OCI-LY3 (cell line): ENCODE results near the gene IP6K1.
"Not testable (repeated sequence)": the region's sequence is repeated elsewhere in the genome, so short reads cannot be mapped to it uniquely, and the experiment has no call there.

ENCODE experiments used
- H2AFZ ChIP-seq: fragments of 200-600, 300-600 bp; shearing (Covaris generic); 2 replicates; pipeline ENCODE4 v1.6.0; 2014; ENCODE audit warnings: antibody characterized with exemption, low read depth, low read length
- H3K27ac ChIP-seq: fragments of 200-600, 300-600 bp; sonication (generic); 2 replicates; pipeline ENCODE4 v1.5.1; 2014; ENCODE audit warnings: mild to moderate bottlenecking, low read length, moderate library complexity, mixed read lengths
- H3K27me3 ChIP-seq: fragments of 200-600, 300-600 bp; sonication (generic); 2 replicates; pipeline ENCODE4 v1.6.1; 2014; ENCODE audit warnings: low read depth, low read length, mixed read lengths
- H3K36me3 ChIP-seq: fragments of 200-600, 300-600 bp; sonication (generic); replicated peaks from 2 replicates; pipeline ENCODE3; 2014; ENCODE audit warnings: low read depth, low read length, mixed read lengths
- H3K4me1 ChIP-seq: fragments of 300-600, 200-600 bp; sonication (generic); 2 replicates; pipeline ENCODE4 v1.6.1; 2014; ENCODE audit warnings: low read length, mixed read lengths
- H3K4me2 ChIP-seq: fragments of 200-600, 300-600 bp; sonication (generic); 2 replicates; pipeline ENCODE4 v1.6.1; 2014; ENCODE audit warnings: low read length, mixed read lengths
- H3K4me3 ChIP-seq: fragments of 300-600, 200-600 bp; sonication (generic); 2 replicates; pipeline ENCODE4 v1.5.1; 2014; ENCODE audit warnings: antibody characterized with exemption, mild to moderate bottlenecking, low read length, moderate library complexity
- H3K79me2 ChIP-seq: fragments of 300-600, 200-600 bp; shearing (Covaris generic); 2 replicates; pipeline ENCODE4 v1.6.1; 2014; ENCODE audit warnings: mild to moderate bottlenecking, low read length, mixed read lengths
- H3K9ac ChIP-seq: fragments of 300-600, 200-600 bp; shearing (Covaris generic); 2 replicates; pipeline ENCODE4 v1.6.0; 2014; ENCODE audit warnings: mild to moderate bottlenecking, low read length, moderate library complexity
- H3K9me3 ChIP-seq: fragments of 200-600, 300-600 bp; shearing (Covaris generic); 2 replicates; pipeline ENCODE4 v1.6.1; 2014; ENCODE audit warnings: low read length, mixed read lengths; ENCODE audit not compliant: insufficient read depth
- H4K20me1 ChIP-seq: fragments of 200-600, 300-600 bp; sonication (generic); 2 replicates; pipeline ENCODE4 v1.6.1; 2016; ENCODE audit warnings: low read length, mixed read lengths; ENCODE audit not compliant: insufficient read depth
- EZH2phosphoT487 ChIP-seq: fragments of 200-600 bp; shearing (Covaris generic); IDR thresholded peaks from 2 replicates; pipeline ENCODE4 v1.6.1; 2018; ENCODE audit warnings: antibody characterized with exemption, mixed run types, low read depth
- TF ChIP-seq, protein P1 (sequence below): fragments of 200-600, 300-600 bp; sonication (generic); IDR thresholded peaks from 2 replicates; pipeline ENCODE4 v1.5.1; 2014; ENCODE audit warnings: antibody characterized with exemption, low read length, low read depth

IP6K1 gene

DNA sequence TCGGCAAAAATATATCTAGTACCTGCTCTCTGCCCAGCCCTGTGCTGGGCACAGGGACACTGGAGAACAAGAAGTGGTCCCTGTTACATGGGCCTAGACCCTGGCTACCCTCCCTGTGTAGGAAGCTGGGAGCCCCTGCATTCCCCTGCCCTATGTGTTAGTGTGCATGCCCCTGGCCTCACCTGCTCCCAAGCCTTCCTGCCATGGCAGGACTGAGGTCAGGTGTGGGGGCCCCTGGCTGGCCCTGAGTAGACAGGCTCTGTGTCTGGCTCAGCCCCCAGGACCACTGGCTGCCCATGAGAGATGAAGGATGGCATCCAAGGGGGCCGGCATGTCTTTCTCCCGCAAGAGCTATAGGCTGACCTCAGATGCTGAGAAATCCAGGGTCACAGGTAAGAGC is 95.5 kb downstream of the IP6K1 start:
- not testable (repeated sequence) for H3K27me3 ChIP-seq, H4K20me1 ChIP-seq, H3K4me2 ChIP-seq, H3K36me3 ChIP-seq, H3K27ac ChIP-seq, H2AFZ ChIP-seq, H3K4me3 ChIP-seq, H3K4me1 ChIP-seq, H3K9me3 ChIP-seq, H3K9ac ChIP-seq
- peaks cover 16% of the 10 kb centered on the region for H3K79me2 ChIP-seq

DNA sequence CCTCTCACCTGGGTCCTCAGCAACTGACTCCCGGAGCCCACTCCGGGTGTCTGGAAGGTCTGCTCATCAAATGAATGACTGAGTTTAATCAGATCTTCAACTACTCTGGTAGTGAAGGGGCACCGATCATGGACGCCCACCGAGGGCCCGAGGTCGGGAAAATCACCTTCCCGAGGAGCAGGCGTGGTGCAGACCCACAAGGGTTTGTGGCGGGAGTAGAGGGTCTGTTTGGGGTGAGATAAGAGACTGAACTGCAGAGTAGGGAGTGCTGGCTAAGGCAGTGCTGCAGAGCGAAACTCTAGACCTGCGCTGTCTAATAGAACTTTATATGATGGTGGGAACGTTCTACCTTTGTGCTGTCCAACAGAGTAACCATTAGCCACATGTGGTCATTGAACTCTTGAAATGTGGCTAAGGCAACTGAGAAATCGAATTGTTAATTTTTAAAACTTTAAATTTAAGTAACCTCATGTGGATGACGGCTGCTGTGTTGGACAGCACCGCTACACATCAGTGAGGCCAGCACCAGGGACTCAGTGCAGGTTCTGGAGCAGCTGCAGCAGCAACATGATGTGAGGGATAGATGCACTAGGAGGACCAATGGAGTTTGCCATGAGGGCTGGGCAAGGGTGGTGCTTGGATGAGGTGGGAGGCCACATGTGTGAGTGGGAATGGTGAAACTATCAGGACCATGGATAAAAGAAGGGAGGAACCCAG is 96.3 kb downstream of the IP6K1 start:
- not testable (repeated sequence) for H3K4me1 ChIP-seq, H3K27ac ChIP-seq, H3K36me3 ChIP-seq, H4K20me1 ChIP-seq, H3K27me3 ChIP-seq, H3K9me3 ChIP-seq
- Histone ChIP-seq H3K4me3 (peak overlapping the region; percentile 87), H3K79me2 (peaks cover 16% of the 10 kb centered on the region), H2AFZ (0 out of 2 replicates have a peak overlapping the region, but pooled peaks have one; percentile 39), H3K9ac (peak overlapping the region; percentile 93), H3K4me2 (peak overlapping the region; percentile 69)

GRCh38 chr3:49689046-49689907 is 97.1 kb downstream of the IP6K1 start, which contains the start of the genes MST1 and RNF123:
Gene MST1, minus strand, starts transcription at chr3:49689474. Its CDS starts 783 bp downstream, at chr3:49688691.
Gene RNF123, plus strand, starts transcription at chr3:49689557. Its CDS starts 1,609 bp downstream, at chr3:49691166.
- H2AFZ ChIP-seq, result peak within 1 kb of the TSS; percentile 75; the same call in 1 of the 2 replicates
- H3K9me3 ChIP-seq, result no peaks in the 10 kb centered on the region
- H3K36me3 ChIP-seq, result no peaks in the 10 kb centered on the region
- H3K9ac ChIP-seq, result peak within 1 kb of the TSS; percentile 93
- peak within 1 kb of the TSS; percentile 52 for H3K27ac ChIP-seq
- peak within 1 kb of the TSS; percentile 89 for H3K4me2 ChIP-seq
- no peaks in the 10 kb centered on the region for H4K20me1 ChIP-seq
- peaks cover 9% of the 10 kb centered on the region for H3K4me1 ChIP-seq
- peak within 1 kb of the TSS; percentile 87 for H3K4me3 ChIP-seq
- H3K79me2 ChIP-seq, result peaks cover 16% of the 10 kb centered on the region
- no peaks in the 10 kb centered on the region for H3K27me3 ChIP-seq
- TF ChIP-seq, protein P1, sequence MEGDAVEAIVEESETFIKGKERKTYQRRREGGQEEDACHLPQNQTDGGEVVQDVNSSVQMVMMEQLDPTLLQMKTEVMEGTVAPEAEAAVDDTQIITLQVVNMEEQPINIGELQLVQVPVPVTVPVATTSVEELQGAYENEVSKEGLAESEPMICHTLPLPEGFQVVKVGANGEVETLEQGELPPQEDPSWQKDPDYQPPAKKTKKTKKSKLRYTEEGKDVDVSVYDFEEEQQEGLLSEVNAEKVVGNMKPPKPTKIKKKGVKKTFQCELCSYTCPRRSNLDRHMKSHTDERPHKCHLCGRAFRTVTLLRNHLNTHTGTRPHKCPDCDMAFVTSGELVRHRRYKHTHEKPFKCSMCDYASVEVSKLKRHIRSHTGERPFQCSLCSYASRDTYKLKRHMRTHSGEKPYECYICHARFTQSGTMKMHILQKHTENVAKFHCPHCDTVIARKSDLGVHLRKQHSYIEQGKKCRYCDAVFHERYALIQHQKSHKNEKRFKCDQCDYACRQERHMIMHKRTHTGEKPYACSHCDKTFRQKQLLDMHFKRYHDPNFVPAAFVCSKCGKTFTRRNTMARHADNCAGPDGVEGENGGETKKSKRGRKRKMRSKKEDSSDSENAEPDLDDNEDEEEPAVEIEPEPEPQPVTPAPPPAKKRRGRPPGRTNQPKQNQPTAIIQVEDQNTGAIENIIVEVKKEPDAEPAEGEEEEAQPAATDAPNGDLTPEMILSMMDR, result peak; percentile 40
- no peak for TF ChIP-seq EZH2phosphoT487

- peak overlapping the region; percentile 87 for H3K4me3 ChIP-seq
- peaks cover 16% of the 10 kb centered on the region for H3K79me2 ChIP-seq
- H3K4me2 ChIP-seq, result peak overlapping the region; percentile 89
- H4K20me1 ChIP-seq, H3K36me3 ChIP-seq, H3K4me1 ChIP-seq, H3K27me3 ChIP-seq, H3K9me3 ChIP-seq: not testable (repeated sequence)
- peak overlapping the region; percentile 52 for H3K27ac ChIP-seq
- H2AFZ ChIP-seq, result 0 out of 2 replicates have a peak overlapping the region, but pooled peaks have one; percentile 75
- peak overlapping the region; percentile 93 for H3K9ac ChIP-seq
Observed at GRCh38 chr3:49688338-49689045, 97.8 kb downstream of the IP6K1 start.

GRCh38 chr3:49687424-49687795 is 98.9 kb downstream of the IP6K1 start:
- H3K9ac ChIP-seq, H3K9me3 ChIP-seq, H3K27ac ChIP-seq, H3K4me3 ChIP-seq, H3K27me3 ChIP-seq, H3K4me1 ChIP-seq, H2AFZ ChIP-seq, H3K4me2 ChIP-seq, H4K20me1 ChIP-seq: not testable (repeated sequence)
- peaks cover 16% of the 10 kb centered on the region for H3K79me2 ChIP-seq
- peaks cover 12% of the 10 kb centered on the region for H3K36me3 ChIP-seq

- H2AFZ ChIP-seq, H3K4me2 ChIP-seq, H3K9ac ChIP-seq, H3K4me3 ChIP-seq, H3K9me3 ChIP-seq, H3K27me3 ChIP-seq, H3K4me1 ChIP-seq, H3K27ac ChIP-seq, H4K20me1 ChIP-seq: not testable (repeated sequence)
- Histone ChIP-seq H3K36me3 (peaks cover 17% of the 10 kb centered on the region), H3K79me2 (peaks cover 16% of the 10 kb centered on the region)
Observed at GRCh38 chr3:49686769-49687423, 99.4 kb downstream of the IP6K1 start.

DNA sequence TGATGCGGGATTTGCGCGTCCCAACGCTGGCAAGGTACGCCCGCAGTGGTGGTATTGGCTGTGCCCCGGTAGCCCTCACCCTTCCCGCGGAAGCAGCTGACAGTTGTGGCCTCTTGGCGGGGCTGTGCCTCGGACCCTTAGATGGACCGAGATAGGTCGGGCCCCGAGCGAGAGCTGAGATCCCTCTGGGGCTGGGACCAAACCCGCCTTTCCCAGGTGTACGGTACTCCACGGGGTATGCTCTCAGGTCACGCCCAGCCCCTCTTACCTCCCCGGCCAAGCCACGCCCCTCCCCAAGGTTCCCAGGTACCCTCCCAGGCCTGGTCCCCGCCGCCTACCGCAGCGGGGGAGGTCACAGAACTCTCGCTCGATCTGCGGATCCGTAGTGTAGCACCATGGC is 100.0 kb downstream of the IP6K1 start:
- not testable (repeated sequence) for H3K27me3 ChIP-seq, H3K9ac ChIP-seq, H3K9me3 ChIP-seq, H3K4me1 ChIP-seq, H2AFZ ChIP-seq, H3K27ac ChIP-seq, H3K4me3 ChIP-seq, H3K4me2 ChIP-seq, H4K20me1 ChIP-seq
- peaks cover 22% of the 10 kb centered on the region for H3K36me3 ChIP-seq
- peaks cover 16% of the 10 kb centered on the region for H3K79me2 ChIP-seq
